HFFc6 (cell line): Measurements from ENCODE around the gene ELMO1. TPM values are rescaled to one million over a fixed set of nuclear protein-coding genes. Genes with fewer than 3 reads are reported as not detected.

Experiments used
- DNase-seq: peaks from one replicate; pipeline ENCODE4 v3.0.0-alpha.2; 2018
- H3K27ac Mint-ChIP-seq: 2 replicates; pipeline ENCODE4 v1.8.0; 2020; ENCODE audit warnings: mild to moderate bottlenecking, mixed read lengths
- H3K27me3 Mint-ChIP-seq: 2 replicates; pipeline ENCODE4 v1.8.0; 2021; ENCODE audit warnings: mild to moderate bottlenecking, moderate library complexity, mixed read lengths; ENCODE audit not compliant: insufficient read depth
- H3K36me3 Mint-ChIP-seq: 2 replicates; pipeline ENCODE4 v1.8.0; 2021; ENCODE audit warnings: low read depth, mixed read lengths
- H3K4me1 Mint-ChIP-seq: 2 replicates; pipeline ENCODE4 v1.8.0; 2020; ENCODE audit warnings: low read depth, mixed read lengths
- H3K4me3 Mint-ChIP-seq: 2 replicates; pipeline ENCODE4 v1.8.0; 2020; ENCODE audit warnings: mild to moderate bottlenecking, moderate library complexity, mixed read lengths
- H3K9me3 Mint-ChIP-seq: 2 replicates; pipeline ENCODE4 v1.8.0; 2020; ENCODE audit warnings: mild to moderate bottlenecking, mixed read lengths
- CTCF ChIP-seq: fragments of 200-600 bp; sonication (generic); IDR thresholded peaks from 2 replicates; pipeline ENCODE4 v1.5.0; 2021; ENCODE audit warnings: antibody characterized with exemption, mild to moderate bottlenecking
- total RNA-seq, 6 experiments: library from RNA; stranded (reverse); fragmentation: NEBNext Ultra II Directional; extraction: Animal tissue kit (Norgen Biotek cat#: 25700); gene quantifications; 2 replicates in 1 of 6; 3 replicates in 5 of 6; pipeline ENCODE4 v1.2.3, GENCODE V29; 2021

The ELMO1 gene
- total RNA-seq, 6 experiments from 2014 or later = not detected

DNA sequence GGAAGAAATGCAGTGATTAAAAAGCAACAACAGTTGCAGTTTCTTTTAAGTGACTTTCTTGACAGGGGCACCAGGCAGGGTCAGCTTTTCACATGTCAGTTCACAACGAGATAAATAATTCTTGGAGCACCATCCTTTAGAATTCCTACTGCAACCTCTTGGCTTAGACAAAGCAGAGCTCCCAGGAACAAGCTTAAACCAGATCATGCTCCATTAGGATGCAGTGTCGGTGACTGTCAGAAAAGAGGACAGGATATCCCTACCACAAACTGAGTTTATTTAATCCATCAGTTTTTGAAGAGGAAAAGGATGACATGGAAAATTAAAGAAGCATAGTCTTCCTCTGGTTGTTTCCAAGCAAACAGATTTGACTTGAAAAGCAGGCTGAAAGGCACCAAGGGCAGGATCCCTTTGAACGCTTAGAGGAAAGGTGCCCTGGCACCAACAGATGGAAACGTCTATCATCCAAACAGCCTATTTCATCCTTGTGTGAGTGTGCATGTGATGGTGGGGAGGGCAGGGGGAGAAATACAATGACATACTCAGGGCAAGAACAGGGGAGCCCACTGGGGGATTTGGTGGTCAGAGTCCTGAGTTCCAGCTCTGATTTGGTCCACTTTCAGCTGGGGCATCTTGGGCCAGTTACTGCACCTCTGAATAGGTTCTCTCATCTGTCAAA lies 392.3 kb downstream of the ELMO1 start:
- peaks cover 7% of the 10 kb centered on the region; the same call in 1 of the 2 replicates for H3K4me1 Mint-ChIP-seq
- peaks cover 1% of the 10 kb centered on the region for H3K27me3 Mint-ChIP-seq
- no peak overlapping the region for H3K4me3 Mint-ChIP-seq
- no peaks in the 10 kb centered on the region for H3K9me3 Mint-ChIP-seq
- no peak for TF ChIP-seq CTCF
- no peak overlapping the region for H3K27ac Mint-ChIP-seq
- DNase-seq = no peak
- no peaks in the 10 kb centered on the region for H3K36me3 Mint-ChIP-seq

DNA sequence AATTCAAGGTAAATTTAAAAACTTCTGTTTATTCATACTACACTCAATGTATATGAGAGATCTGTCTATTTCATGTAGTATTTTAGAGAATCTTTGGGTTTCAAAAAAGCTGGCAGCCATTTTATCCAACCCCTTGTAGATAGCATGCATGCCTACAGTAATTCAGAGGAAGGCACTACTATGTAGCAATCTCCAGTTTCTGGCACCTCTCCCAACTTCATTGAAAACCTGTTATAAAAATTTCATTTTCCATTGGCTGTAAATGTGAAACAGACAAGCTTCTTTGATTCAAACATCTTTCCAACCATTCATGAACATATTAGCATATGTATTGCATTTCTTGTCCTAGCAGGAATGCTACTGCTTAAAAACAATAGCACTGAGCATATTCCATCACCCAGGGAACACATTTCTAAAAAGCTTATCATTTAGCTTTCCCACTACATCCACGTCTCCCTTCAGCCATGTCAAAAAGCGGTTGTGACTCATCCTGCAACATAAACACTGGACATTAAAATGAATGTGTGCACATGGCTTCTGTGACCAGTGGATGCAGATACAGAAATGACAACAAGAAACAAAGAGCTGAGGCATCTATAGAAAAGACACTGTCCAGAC lies 393.9 kb downstream of the ELMO1 start:
- no peak for DNase-seq
- Mint-ChIP-seq H3K4me3 (no peak overlapping the region), H3K4me1 (peaks cover 7% of the 10 kb centered on the region; the same call in 1 of the 2 replicates), H3K9me3 (no peaks in the 10 kb centered on the region), H3K27me3 (peaks cover 1% of the 10 kb centered on the region), H3K36me3 (no peaks in the 10 kb centered on the region), H3K27ac (no peak overlapping the region)
- TF ChIP-seq CTCF = no peak

- Mint-ChIP-seq H3K9me3 (no peaks in the 10 kb centered on the region), H3K36me3 (no peaks in the 10 kb centered on the region), H3K4me3 (no peak overlapping the region), H3K27ac (no peak overlapping the region), H3K4me1 (peaks cover 7% of the 10 kb centered on the region; the same call in 1 of the 2 replicates), H3K27me3 (peaks cover 3% of the 10 kb centered on the region)
- TF ChIP-seq CTCF = no peak
- DNase-seq = no peak
Measured at GRCh38 chr7:37052705-37053104, 396.0 kb downstream of the ELMO1 start.

DNA sequence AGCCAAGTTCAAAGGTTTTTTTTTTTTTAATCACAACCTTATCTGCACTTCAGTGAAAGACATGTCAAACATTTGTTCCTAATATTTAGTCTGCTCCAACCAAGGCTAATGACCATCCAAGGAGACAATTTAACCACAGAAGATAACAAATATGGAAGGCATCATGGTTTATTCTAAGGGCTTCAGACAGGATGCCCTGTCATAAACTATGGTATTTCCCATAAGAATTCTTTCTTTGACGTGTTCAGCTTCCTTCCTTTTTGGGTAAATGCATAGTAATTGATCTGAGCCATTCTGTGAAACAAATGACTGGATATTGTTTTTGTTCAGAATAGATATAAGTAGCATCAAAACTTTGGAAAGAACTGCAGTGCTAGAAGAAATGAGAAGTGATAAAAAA lies 397.9 kb downstream of the ELMO1 start:
- Mint-ChIP-seq H3K4me3 (no peak overlapping the region), H3K27ac (no peak overlapping the region), H3K9me3 (no peaks in the 10 kb centered on the region), H3K36me3 (no peaks in the 10 kb centered on the region), H3K4me1 (peaks cover 7% of the 10 kb centered on the region; the same call in 1 of the 2 replicates), H3K27me3 (peaks cover 3% of the 10 kb centered on the region)
- TF ChIP-seq CTCF = no peak
- DNase-seq = no peak

GRCh38 chr7:37048674-37049073 lies 400.0 kb downstream of the ELMO1 start:
- Mint-ChIP-seq H3K27ac (no peak overlapping the region), H3K4me3 (no peak overlapping the region), H3K27me3 (peaks cover 3% of the 10 kb centered on the region), H3K4me1 (no peaks in the 10 kb centered on the region), H3K36me3 (no peaks in the 10 kb centered on the region), H3K9me3 (no peaks in the 10 kb centered on the region)
- no peak for DNase-seq
- TF ChIP-seq CTCF = no peak
